IPS DF 19.7 (cell line): Measurements from ENCODE around the gene FADS1.

Source experiments
- DNase-seq: peaks from one replicate; pipeline ENCODE4 v3.0.0-alpha.2; 2013; ENCODE audit warnings: low read depth, low spot score

FADS1 gene

DNA sequence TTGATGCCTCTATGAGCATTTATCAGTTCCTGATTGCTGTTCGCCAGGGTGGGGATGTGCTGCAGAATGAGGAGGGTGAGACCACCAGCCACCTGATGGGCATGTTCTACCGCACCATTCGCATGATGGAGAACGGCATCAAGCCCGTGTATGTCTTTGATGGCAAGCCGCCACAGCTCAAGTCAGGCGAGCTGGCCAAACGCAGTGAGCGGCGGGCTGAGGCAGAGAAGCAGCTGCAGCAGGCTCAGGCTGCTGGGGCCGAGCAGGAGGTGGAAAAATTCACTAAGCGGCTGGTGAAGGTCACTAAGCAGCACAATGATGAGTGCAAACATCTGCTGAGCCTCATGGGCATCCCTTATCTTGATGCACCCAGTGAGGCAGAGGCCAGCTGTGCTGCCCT lies 21.3 kb downstream of the FADS1 start:
- DNase-seq, result no peak

DNA sequence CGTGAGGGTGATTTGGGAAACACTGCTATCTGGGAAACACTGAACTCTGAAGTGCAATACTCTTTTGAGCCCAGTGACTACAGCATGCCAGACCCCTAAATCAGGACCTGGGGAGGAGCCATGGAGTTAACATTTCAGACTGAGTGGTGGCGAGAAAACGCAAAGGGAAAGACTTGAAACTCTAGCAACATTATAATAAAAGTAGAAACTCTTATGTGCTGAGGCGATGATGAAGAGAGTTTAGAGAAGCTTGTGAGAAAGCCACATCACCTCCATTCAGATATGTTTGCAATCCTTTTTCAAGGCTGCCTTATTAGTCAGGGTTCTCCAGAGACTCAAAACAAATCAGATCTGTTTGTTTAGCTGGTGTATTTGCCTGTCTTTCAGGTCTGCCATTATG lies 22.2 kb downstream of the FADS1 start:
- DNase-seq, result no peak

DNA sequence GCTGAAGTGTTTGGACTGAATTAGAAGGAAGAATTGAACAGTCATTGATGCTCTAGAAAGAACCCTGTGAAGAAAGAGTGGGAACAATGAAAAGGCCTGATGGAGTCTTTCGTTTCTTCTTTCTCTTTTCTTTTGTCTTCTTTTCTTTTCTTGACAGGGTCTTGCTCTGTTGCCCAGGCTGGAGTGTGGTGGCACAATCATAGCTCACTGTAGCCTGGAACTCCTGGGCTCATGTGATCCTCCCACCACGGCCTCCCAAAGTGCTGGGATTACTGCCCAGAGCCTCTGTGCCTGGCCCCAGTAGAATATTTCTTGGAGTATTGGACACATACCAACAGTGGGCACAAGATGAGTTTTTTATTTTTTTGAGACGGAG lies 23.0 kb downstream of the FADS1 start:
- no peak for DNase-seq

DNA sequence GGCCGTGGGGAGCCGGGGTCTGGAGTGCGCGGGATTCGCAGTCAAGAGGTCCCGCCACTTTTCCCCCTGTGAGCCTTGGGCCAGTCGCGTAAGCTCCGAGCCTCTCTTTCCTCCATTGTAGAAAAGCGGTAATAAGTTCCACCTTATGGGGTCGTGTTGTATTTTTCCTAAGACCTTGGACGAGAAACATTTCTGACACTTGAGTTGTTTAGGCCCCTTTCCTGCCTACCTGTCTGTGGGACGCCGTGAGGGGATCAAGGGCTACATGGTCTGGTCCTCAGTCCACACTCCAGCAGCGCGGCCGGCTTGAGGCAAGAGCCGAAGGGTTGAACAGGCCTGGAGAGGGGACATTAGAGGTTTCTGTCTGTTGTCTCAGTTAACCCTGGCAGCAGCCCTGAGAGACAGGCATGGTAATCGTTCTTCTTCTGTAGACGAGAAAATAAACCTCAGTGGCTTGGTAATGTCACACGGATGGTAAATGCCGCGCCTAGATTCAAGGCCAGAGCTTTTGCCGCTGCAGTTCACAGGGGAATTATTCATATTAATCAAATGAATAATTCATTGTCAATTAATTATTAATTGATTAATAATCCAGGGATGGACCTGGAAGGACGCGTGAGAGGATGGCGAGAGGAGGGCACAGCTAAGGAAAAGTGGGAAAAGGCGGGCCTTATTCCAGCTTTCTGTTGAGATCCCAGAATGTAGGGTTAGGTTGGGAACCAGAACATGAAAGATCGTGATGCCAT lies 23.5 kb downstream of the FADS1 start:
- DNase-seq, result no peak

- DNase-seq, result no peak
Measured at GRCh38 chr11:61792310-61793082, 24.3 kb downstream of the FADS1 start, which contains the start of the genes FEN1 and TMEM258. Gene FEN1 (plus strand): TSS chr11:61792911. CDS start chr11:61795362, 2,451 bp downstream. Gene TMEM258 (minus strand): TSS chr11:61792599. CDS start chr11:61792558, 41 bp downstream.

DNA sequence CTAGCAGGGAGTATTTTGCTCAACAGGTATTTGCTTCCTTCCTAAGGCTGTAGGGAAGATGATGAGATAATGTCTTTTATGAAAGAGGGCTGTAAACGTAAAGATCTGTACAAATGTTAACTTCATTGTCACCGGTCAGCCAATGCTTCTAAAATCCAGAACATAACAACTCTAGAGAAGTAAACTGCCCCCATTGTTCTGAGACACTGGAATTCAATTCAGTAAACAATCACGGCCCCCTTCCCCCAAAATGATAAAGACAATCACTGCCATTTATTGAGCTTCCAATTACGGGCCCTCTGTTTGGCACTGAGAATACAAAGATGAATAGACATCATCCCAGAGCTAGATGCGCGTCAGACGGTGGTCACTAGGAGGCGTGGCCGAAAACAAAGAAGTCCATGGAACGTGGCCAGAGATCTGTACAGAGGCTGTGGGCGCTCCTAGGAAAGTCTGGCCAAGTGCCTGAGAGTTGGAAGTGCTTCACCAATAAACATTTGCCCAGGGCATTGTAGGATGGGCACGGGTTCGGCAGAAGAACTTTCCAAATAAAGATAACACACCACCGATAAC lies 25.0 kb downstream of the FADS1 start:
- DNase-seq, result no peak

DNA sequence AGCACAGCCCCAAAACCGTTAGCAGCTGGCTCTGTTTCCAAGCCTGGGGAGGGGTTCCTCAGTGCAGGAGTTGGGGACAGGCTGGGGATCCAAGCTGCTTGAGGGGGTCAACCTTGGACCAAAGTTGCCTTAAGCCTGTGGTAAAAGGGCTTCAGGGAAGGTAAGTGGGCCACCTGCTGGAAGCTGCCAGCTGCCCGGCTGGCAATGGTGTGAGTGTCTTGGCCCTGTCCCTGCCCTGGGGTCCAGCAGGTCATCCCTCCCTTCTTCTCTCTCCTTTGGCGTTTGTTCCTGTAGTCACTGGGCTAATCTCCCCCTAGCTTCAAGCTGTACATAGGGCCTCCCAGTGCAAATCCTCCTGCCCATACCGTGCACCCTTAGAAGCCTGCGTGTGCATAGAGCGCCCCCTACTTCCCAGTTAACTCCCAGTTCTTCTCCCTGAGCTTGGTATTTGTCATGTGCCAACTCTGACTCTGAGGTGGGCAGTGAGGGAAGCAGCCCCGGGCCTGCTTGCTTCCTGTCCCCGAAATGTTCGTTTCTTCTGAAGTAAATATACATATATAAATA lies 28.8 kb downstream of the FADS1 start:
- no peak for DNase-seq

DNA sequence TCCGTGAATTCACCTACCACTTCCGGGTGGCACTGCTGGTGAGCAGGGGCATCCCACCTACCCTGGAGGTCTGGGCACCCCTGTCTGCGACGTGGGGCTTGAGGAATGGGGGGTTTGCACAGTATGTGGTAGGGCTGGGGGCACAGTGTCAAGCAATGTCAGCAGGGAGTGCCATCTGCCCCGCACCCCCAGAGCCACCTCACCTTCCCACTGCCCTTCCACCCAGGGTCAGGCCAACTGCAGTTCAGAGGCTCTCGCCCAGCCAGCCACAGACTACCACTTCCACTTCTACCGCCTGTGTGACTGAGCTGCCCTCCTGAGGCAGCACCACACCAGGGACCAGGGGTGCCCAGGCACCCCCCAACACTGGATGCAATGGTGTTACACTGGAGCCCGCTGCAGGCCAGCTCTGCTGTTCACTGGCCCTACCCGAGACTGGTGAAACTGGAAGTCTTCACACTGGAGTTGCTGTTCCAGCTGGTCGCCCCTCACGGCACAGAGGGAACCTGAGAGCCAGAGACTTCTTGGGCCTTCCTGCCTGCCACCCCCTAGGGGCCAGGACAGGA lies 30.9 kb downstream of the FADS1 start:
- DNase-seq, result no peak

DNA sequence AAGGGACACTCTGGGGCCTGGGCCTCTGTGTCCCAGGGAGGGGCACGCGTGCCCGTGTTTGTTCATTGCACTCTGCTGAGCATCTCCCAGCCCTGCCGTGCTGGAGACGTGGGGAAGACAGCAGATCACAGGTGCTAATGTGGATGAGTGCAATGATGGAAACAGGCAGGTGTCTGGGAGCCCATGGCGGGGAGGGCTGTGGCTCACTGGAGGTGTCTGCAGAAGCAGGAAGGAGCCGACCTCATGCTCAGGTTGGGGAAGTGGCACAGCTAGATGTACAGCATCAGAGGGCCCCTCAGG lies 32.3 kb downstream of the FADS1 start:
- DNase-seq, result no peak

GRCh38 chr11:61783717-61784505 lies 32.9 kb downstream of the FADS1 start:
- no peak for DNase-seq

DNA sequence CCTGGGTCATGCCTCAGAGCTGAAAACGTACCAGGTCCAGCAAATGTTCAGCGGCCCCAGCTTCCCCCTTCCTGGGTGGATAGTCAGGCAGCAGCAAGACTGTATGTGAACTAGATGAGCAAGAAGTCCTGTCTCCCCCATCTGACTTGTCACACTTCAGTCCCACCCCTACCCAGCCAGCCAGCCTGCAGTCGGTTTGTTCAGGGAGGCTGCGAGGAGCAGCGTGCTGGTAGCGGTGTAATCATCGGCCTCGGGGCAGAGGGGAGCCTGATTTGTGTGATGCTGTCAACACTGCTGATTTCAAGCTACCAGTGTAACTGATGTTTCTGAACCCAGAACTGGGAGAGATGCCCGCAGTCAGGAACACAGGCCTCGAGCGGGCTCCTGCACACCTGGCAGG lies 34.0 kb downstream of the FADS1 start:
- no peak for DNase-seq

DNA sequence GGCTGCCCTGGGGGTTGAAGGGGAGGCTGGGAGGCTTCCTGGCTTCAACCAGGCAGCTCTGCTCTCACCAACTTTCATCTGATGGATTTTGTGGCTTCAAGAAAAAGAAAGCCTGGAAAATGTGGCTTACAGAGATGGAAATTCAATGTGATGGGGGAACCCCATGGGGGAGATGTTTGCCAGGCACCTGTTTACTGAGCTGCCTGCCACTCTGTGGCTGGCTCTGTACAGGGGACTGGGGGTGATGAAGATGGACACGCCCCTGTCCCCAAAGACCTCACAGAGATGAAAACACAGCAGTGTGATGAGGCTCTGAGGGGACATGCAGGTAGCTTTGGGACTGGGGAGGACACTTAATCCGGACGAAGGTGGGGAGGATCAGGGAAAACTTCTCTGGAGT lies 34.5 kb downstream of the FADS1 start:
- DNase-seq, result no peak

DNA sequence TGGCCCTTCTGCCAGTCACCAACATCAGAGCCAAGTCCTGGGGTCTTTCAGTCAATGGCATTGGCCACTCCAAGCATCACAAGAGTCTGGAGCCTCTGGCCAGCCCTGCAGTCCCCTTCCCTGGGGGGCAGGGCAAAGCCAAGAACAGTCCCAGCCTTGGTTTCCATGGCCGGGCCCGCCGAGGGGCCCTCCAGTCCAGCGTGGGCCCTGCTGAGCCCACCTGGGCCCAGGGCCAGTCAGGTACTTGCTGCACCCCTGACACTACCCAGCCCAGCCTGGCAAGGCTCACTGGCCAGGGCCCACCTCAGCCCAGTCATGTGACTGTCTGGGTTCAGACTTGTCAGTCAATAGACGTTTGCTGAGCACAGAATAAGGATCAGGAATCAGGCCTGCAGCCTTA lies 35.2 kb downstream of the FADS1 start:
- DNase-seq, result no peak

DNA sequence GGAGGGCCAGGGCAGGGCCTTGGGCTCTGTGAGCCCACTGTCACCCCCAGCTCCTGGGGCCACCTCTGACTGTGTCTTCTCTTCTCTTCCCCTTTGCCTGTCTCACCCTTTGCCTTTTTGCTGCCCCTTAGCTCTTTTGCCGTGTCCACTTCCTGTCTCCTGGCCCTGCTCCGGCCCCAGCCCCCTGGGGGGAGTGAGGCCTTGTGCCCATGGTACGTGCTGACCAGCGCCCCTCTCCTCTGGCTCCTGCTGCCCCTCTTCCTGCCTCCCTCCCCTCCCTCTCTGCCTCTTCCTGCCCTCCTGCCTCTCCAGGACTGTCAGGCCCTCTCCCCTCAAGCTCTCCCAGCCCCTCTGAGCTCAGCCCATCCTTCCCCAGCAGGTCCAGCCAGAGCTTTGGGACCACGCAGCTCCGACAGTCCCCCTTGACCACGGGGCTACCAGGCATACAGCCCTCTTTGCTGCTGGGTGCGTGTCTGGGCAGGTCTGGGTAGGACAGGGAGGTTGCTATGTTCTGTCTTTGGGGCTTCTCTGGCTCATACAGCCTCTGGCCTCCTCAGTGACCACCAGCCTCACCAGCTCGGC lies 36.1 kb downstream of the FADS1 start:
- DNase-seq, result no peak

DNA sequence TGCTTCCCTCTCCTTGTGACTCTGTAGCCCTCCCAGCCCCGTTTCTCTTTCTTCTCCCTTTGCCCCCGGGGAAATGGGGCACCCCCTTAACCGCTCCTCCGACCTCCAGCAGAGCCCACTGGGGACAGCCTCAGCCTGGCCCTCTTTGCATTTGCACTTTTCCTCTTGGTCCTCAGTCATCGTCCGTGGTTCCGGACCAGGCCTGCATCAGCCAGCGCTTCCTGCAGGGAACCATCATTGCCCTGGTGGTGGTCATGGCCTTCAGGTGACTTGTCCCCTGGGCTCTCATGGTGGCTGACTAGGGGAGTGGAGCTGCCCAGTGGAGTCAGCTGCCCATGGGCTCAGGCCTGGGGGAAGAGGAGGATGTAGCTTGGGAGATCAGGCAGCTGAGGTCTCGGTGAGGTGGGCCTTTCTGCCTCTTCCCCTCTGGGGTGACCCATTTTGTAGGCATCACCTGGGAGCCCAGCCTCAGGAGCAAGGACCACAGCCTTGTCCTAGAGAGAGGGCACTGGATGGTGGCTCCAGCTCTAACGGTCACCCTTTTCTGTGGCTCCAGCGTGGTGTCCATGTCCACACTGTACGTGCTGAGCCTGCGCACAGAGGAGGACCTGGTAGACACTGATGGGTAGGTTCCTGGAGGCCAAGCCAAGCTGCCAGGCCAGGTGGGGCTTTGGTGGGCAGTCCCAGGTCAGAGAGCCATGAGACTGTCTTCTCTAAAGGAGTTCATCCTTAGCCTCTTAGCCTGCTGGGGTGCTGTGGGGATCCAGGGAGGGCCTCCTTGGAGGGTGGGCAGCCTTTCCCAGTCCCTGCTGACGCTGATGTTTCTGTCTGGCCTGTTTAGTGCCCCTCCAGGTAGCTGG lies 36.9 kb downstream of the FADS1 start:
- no peak for DNase-seq

- no peak for DNase-seq
Measured at GRCh38 chr11:61778920-61779650, 37.7 kb downstream of the FADS1 start.

DNA sequence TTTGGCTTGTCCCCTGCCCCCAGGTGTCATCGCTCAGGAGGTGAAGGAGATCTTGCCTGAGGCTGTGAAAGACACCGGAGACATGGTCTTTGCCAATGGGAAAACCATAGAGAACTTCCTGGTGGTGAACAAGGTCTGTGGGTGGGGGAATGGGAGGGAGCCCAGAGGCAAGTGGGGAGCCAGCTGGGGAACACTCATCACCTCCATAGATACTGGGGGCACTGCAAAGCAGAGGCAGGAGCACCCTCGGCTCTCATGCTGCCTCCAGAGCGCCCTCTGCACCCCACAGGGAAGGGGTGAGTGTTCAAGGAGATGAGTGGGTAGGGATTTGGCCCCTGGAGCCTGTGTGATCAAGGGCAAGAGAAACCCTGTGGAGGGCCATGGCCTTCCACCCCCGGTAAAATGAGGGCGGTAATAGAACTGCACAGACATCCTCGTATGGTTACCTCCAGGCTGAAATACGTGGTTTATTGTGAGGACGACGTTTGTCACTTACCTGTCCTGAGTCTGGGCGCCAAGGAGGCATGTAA lies 38.4 kb downstream of the FADS1 start:
- DNase-seq, result no peak

GRCh38 chr11:61777234-61778090 lies 39.3 kb downstream of the FADS1 start:
- DNase-seq, result no peak
